ENCODE data around the gene OPN1LW.
"Not testable (repeated sequence)": the region's sequence is repeated elsewhere in the genome, so short reads cannot be mapped to it uniquely, and the experiment has no call there.

The OPN1LW gene

DNA sequence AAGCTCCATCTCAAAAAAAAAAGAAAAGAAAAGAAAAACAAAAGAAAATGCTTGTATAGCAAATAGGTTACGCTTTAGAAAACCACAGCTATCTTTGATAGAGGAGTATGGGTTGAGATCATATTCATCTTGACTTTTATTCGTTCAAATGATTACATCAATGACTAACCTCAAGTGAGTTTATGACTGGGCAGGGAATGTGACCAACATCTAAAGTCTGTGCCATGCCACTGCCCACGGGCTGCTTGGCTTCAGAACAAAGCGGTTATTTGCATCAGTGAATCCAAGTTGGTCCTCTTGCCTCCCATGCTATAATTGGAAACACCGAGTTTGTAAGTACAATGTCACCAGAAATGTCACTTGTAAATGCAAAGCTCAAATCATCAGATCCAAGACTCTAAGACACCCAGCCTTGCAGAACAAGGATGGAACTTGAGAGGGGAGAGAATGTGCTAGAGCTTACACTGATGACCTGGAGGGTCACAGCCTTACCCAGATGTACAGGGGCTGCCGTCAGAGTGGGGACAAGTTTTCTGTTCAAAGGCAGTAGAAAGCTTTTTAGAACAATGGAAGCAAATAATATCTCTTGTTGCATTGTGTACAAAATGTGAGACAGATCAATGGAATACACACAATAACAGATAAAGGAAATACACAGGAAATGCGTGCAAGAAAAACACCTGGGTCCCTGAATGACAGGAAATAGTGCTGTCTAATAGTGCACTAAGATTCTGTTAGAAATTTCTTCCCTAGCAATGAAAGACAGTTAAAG, 8.4 kb upstream of the OPN1LW start:
- DNase-seq: no peak

DNA sequence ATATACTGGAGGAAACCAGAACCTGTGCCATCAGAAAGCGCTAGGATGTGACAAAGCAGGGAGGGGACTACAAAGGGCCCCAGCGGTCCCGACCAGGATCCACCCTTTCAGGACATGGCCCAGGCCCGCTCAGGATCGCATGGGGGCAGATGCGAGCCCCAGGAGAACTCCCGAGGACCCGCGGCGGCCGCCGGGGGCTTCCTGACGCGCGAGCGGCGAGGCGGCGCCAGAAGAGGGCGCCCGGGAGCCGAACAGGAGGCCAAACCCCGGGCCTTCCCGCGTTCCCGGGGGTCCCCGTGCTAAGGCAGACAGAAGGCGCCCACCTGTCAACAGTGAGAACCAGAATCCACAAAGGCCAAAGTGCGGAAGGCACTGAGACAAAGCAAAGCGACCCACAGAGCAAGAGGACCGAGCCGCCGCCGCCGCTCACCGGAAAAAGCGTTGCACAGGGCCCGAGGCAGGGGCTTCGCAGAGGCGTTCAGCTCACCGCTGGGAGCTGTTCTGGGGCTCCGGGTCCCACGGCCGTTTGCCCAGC, 7.3 kb upstream of the OPN1LW start:
- peak; percentile 51 to 63 for DNase-seq

DNA sequence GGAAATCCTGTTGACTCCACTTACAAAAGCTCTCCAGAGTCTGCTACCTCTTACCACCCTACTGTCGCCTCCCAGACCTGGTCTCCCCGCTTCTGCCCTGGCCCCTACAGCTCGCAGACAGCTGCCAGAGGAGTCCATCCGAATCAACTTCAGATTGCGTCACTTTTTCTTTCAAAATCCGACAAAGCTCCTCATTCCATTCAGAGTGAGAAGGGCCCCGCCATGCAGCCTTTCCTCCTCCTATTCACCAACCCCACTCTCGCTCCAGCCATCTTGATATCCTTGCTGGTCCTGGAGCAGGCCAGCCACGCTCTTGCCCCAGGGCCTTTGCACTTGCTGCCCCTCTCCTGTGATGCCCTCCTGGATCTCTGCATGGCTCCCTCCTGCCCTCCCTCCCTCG, 5.2 kb upstream of the OPN1LW start:
- DNase-seq: no peak

DNA sequence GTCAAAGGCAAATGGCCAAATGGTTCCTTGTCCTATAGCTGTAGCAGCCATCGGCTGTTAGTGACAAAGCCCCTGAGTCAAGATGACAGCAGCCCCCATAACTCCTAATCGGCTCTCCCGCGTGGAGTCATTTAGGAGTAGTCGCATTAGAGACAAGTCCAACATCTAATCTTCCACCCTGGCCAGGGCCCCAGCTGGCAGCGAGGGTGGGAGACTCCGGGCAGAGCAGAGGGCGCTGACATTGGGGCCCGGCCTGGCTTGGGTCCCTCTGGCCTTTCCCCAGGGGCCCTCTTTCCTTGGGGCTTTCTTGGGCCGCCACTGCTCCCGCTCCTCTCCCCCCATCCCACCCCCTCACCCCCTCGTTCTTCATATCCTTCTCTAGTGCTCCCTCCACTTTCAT, 3.8 kb upstream of the OPN1LW start:
- no peak for DNase-seq

DNA sequence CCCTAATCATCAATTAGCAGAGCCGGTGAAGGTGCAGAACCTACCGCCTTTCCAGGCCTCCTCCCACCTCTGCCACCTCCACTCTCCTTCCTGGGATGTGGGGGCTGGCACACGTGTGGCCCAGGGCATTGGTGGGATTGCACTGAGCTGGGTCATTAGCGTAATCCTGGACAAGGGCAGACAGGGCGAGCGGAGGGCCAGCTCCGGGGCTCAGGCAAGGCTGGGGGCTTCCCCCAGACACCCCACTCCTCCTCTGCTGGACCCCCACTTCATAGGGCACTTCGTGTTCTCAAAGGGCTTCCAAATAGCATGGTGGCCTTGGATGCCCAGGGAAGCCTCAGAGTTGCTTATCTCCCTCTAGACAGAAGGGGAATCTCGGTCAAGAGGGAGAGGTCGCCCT, 3.3 kb upstream of the OPN1LW start:
- DNase-seq: no peak

DNA sequence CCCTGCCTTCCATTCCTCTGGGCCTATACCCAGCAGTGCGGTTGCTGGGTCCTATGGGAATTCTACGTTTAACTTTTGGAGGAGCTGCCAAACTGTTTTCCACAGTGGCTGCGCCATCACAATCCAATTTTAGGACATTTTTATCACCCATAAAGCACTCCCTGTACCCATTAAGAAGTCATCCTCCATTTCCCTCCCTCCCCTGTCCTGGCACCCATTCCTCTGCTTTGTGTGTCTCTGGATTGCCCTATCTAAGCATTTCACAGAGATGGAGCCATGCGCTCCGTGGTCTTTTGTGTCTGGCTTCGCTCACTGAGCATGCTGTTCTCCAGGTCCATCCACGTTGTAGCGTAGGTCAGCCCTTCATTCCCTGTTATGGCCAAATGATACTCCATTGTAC, 1.7 kb upstream of the OPN1LW start:
- no peak for DNase-seq

DNA sequence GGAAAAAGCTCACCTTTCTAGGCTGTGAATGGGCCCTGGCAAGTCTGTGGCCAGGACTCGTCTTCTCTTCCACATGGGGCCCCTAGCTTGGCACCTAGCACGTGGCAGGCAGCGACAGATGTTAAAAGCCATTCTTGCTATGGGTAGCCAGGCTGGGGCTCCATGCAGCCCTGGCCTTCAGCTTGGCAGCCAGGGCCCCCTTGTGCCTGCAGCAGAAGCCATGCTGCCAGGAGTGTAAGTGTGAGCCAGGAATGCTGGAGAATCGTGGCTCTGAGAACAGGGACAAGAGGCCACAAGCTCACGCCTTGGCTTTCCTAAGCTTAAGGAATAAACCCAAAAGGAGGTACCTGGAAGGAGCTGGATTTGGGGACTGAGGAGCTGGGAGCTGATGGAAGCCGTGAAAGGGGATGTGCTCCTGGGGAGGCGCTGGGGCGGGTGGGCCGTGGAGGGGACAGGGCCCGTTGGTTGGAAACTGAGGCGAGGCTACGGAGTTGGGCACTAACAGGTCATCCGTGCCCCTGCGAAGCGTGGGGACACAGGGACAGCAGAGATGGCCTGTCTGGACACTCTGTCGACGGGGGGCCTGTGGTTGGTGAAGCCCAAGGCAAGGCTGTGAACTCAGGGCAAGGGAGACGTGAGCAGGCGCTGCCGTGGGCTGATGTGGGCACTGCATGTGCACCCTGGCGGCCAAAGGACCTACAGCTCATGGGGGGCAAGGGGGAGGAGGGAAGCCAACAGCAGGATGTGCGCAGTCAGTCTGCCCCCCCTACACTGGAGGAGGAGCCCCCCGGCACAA, 895 bp upstream of the OPN1LW start:
- no peak for DNase-seq

DNA sequence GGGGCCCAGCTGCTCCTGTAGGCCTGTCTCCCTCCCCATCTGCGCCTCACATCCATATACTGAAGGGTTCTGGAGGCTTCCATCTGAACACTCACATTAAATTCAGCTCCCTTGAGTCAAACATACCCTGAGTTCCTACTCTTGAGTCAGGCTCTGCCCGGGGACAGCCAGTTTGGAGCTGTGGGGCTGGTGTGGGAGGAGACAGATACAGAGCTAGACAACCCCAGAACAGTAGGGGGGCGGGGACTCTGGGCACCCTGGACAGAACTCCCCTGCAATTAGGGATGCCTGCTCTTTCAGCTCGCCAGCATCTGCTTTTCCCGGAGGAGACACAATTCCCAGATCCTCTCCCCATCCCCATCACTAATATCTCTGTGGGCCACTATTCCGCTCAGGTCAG, 7.0 kb downstream of the OPN1LW start:
- not testable (repeated sequence) for DNase-seq

DNA sequence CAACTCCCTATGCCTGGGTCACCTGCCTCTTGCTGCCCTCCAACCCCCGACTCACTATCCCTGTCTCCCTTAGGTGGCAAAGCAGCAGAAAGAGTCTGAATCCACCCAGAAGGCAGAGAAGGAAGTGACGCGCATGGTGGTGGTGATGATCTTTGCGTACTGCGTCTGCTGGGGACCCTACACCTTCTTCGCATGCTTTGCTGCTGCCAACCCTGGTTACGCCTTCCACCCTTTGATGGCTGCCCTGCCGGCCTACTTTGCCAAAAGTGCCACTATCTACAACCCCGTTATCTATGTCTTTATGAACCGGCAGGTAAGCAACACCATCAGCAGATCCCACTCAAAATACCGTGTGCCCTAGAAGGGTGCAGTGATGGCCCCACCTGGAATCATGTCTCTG, 12.2 kb downstream of the OPN1LW start:
- not testable (repeated sequence) for DNase-seq

DNA sequence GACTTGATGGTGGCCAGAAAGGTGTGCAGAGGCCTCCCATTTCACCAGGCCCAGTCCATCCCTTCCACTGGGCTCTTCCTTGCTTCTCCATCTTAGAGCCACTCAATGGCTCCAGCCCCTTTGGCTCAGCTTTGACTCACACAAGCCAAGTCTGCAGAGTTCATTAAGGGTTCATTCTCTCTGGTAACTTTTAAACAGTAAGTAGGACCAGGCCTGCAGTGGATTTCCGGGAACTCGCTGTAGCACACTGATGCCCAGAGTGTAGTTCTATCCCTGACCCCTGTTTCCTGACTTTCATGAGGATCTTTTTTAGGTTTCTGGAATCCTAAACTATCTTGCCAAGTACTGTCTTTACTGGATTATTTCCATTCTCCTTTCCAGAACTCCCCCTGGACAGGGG, 13.2 kb downstream of the OPN1LW start:
- not testable (repeated sequence) for DNase-seq

DNA sequence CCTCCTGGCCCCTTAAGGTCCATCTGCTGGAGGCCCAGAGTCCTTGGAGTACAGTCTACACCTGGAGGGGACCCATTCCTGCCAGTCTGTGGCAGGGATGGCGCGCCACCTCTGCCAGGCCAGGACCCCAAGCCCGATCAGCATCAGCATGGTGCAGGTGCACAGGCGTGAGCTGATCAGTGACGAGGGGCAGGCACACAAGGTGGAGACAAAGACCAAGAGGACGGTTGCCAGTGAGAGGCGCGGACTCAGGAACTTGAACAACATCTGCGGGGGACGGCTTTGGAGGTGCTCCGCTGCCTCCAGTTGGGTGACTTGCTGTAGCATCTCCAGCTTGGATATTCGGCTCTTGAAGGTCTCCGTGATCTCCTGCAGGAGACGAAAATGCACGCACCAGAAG, 15.3 kb downstream of the OPN1LW start:
- DNase-seq: not testable (repeated sequence)

DNA sequence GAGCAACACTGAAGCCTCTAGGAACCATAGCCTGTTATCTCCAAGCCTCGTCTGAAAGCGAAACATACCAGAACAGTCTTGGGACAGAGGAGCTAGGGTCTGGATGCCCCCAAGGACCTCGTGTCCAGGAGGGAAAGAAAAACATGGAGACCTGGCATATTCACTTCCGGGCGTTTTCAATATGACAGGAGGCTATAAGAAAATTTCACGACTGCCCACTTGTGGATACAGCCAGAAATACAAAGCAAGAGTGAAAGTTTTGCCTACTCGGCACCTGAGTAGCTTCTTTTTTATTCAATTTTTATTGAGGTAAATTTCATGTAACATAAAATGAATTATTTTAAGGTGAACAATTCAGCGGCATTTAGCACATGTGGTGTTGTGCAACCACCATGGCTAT, 20.9 kb downstream of the OPN1LW start:
- DNase-seq: not testable (repeated sequence)

DNA sequence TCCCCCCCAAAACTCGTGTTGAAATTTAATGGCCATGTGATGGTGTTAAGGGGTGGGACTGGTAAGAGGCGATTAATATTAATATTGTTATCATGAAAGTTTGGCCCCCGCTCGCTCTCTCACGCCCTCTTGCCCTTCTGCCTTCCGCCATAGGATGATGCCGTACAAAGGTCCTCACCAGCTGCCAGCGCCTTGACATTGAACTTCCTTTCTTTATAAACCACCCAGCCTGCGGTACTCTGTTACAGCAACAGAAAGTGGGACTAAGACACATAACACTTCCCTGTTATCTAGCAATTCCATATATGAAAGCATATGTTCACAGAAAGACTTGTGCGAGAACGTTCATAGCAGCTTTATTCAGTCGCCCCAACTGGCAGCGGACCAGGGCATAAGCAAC, 24.3 kb downstream of the OPN1LW start:
- DNase-seq: not testable (repeated sequence)

DNA sequence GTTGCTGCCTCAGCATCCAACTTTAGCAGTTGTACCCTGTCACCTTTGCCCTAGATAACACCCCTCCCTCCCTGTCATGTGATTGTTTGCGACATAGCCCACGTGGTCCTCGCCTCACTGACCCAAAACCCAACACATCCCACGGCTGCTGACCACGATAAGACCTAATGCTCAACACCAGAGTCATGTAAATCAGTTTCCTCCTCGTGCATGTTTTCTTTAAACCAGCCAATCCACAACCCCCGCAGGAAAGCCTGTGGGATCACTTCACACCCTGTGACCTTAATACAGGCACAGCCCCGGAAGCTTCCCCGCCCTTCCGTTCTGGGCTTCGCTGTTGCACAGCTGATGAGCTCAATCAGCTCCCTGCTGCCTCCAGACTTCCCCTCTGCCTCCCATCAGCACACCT, 28.5 kb downstream of the OPN1LW start:
- not testable (repeated sequence) for DNase-seq

DNA sequence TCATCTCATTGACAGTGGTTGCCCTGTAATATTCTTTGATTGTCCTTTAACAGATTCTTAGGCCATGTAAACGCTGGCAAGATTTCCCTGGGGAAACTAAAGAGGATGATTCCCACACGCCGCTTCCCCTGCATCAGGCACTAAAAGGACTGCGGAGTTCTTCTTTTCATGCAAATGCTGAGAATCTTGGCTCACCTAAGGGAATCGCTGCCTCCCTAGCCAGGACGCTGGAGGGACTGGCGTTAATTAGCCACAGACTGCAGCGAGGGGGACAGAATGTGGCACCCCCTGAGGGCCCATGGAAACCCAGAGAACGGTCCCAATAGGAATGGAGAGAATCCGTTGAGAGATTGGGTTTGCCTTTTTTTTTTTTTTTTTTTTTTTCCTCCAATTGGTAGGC, 30.3 kb downstream of the OPN1LW start:
- DNase-seq: not testable (repeated sequence)

DNA sequence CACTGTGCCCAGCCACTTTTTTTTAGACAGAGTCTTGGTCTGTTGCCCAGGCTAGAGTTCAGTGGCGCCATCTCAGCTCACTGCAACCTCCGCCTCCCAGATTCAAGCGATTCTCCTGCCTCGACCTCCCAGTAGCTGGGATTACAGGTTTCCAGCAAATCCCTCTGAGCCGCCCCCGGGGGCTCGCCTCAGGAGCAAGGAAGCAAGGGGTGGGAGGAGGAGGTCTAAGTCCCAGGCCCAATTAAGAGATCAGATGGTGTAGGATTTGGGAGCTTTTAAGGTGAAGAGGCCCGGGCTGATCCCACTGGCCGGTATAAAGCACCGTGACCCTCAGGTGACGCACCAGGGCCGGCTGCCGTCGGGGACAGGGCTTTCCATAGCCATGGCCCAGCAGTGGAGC, 38.3 kb downstream of the OPN1LW start, which contains the start of gene OPN1MW:
OPN1MW (plus strand) TSS at position 301 of the 400 bp plus-strand sequence; CDS start at position 383, 82 bp downstream.
- not testable (repeated sequence) for DNase-seq

DNA sequence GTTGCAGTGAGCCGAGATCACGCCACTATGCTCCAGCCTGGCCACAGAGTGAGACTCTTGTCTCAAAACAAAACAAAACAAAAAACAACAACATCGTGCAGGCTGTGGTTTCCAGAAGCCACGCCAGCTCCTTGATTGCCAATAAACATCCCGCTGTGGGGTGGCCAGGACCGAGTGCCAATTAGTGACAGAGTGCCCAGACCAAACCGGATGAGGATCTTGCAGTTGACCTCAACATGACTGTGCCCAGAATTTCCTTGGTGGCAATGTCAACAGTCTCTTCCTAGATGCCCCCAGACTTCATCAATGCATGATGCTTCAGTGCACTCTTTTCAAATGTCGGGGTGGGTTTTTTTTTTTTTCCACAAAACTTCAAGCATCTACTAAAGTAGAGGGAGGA, 39.8 kb downstream of the OPN1LW start:
- DNase-seq: not testable (repeated sequence)

DNA sequence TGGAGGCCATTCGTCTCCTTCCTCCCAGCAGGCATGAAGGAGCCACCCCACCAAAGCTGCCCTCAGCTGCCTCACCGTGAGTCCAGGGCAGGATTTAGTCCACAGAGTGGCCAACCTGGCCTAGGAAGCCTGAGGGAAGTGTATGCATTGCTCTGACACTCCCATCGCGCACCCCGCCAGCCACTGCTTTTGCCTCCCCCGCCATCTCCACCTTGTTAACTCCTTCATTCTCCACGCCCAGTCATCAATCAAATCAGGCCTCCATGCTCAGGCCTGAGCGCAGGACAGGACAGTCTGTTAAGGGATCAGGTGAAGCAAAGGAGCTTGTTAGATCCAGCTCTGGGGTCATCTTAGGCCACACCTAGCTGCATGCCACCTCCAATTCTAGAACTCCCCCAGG, 48.8 kb downstream of the OPN1LW start:
- not testable (repeated sequence) for DNase-seq

DNA sequence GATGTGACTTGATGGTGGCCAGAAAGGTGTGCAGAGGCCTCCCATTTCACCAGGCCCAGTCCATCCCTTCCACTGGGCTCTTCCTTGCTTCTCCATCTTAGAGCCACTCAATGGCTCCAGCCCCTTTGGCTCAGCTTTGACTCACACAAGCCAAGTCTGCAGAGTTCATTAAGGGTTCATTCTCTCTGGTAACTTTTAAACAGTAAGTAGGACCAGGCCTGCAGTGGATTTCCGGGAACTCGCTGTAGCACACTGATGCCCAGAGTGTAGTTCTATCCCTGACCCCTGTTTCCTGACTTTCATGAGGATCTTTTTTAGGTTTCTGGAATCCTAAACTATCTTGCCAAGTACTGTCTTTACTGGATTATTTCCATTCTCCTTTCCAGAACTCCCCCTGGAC, 50.3 kb downstream of the OPN1LW start:
- DNase-seq: not testable (repeated sequence)

DNA sequence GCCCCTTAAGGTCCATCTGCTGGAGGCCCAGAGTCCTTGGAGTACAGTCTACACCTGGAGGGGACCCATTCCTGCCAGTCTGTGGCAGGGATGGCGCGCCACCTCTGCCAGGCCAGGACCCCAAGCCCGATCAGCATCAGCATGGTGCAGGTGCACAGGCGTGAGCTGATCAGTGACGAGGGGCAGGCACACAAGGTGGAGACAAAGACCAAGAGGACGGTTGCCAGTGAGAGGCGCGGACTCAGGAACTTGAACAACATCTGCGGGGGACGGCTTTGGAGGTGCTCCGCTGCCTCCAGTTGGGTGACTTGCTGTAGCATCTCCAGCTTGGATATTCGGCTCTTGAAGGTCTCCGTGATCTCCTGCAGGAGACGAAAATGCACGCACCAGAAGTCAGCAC, 52.4 kb downstream of the OPN1LW start:
- DNase-seq: not testable (repeated sequence)
